Right lobe of liver (tissue), 4 donors: ENCODE results near the gene GABRB2.

Experiments used
- POLR2A ChIP-seq: fragments of 450-650 bp; IDR thresholded peaks from one replicate; pipeline ENCODE4 v1.6.1; 2017; ENCODE audit warnings: antibody characterized with exemption, mild to moderate bottlenecking
- TF ChIP-seq, protein P1 (sequence below), 4 donors: fragments of 200-600 bp in 3 of 4; fragments of 450-650 bp in 1 of 4; IDR thresholded peaks; one replicate each; pipeline versions ENCODE4 v1.5.1 to v1.8.0; 2016 to 2022; ENCODE audit warnings: antibody characterized with exemption in 4 of 4, mild to moderate bottlenecking in 2 of 4
- donor health status: DM: no; HTN: no; CAD: no.
- donor health status: DM: no; HTN: no; CAD: no.
- donor health status: DM: no; HTN: yes; CAD: no.

DNA sequence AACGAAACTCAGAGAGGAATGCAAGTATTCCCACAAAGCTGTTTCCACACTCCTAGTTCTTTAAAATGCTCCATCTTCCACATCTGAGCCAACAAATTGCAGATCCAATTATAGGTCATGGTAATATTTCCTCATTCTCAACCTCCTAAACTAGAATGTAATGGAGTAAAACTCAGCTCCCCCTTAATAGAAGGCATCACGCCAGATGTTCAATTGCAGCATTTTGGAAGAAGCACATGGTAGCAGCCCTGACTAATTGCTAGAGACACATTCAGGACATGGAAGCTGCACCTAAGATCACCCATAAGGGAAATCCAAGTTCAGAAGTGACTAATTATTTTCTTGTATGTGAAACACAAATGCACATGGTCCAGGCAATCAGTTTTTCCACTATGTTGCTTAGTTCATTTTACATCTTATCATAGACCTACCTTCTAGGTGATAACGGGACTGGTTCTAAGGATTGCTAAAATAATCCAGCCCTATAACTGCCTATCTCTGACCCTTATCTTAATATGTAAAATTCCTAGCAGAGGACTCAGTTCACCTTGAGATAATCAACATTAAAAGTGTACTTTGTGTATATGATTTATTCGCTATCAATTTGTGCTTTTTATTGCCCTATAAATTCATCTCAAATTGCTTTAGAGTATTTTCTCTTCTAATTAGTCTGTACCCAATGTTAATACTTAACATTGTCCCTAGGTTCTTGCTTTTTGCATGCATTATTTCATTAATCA lies 75.1 kb downstream of the GABRB2 start:
- TF ChIP-seq, protein P1, sequence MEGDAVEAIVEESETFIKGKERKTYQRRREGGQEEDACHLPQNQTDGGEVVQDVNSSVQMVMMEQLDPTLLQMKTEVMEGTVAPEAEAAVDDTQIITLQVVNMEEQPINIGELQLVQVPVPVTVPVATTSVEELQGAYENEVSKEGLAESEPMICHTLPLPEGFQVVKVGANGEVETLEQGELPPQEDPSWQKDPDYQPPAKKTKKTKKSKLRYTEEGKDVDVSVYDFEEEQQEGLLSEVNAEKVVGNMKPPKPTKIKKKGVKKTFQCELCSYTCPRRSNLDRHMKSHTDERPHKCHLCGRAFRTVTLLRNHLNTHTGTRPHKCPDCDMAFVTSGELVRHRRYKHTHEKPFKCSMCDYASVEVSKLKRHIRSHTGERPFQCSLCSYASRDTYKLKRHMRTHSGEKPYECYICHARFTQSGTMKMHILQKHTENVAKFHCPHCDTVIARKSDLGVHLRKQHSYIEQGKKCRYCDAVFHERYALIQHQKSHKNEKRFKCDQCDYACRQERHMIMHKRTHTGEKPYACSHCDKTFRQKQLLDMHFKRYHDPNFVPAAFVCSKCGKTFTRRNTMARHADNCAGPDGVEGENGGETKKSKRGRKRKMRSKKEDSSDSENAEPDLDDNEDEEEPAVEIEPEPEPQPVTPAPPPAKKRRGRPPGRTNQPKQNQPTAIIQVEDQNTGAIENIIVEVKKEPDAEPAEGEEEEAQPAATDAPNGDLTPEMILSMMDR (IDR thresholded peaks at IDR 0.05): no peak
- TF ChIP-seq POLR2A: no peak
